Forelimb muscle (tissue), 1 donor: ENCODE data around the gene MTCP1. TPM values are rescaled to one million over a fixed set of nuclear protein-coding genes. Genes with fewer than 3 reads are reported as not detected.

Experiments
- DNase-seq: peaks from one replicate; pipeline ENCODE4 v3.0.0-alpha.2; 2013; ENCODE audit warnings: low read depth
- polyA plus RNA-seq: library from polyadenylated mRNA; unstranded; fragments of 120-200 nt; gene quantifications from one replicate; pipeline ENCODE4 v1.2.1, GENCODE V29; 2013; ENCODE audit not compliant: insufficient read length

The MTCP1 gene
- 16.2 TPM for polyA plus RNA-seq

- DNase-seq: peak; percentile 46
These were observed at the start of gene MTCP1, which contains the start of the genes BRCC3 and CMC4 for GRCh38 chrX:155070975-155071693. Gene MTCP1, minus strand, starts transcription at chrX:155071136. Its CDS starts 5,126 bp downstream, at chrX:155066010. Gene BRCC3, plus strand, starts transcription at chrX:155071508. Its CDS starts 20 bp downstream, at chrX:155071528. Gene CMC4, minus strand, starts transcription at chrX:155071136. Its CDS starts 7,113 bp downstream, at chrX:155064023.

- DNase-seq: no peak
These were observed 44.4 kb upstream of the MTCP1 start for GRCh38 chrX:155115174-155115819.

GRCh38 chrX:155113097-155113496, 42.2 kb upstream of the MTCP1 start:
- DNase-seq: no peak

GRCh38 chrX:155112171-155112570, 41.2 kb upstream of the MTCP1 start:
- no peak for DNase-seq

GRCh38 chrX:155108427-155108826, 37.5 kb upstream of the MTCP1 start:
- DNase-seq: no peak

- no peak for DNase-seq
These were observed 35.0 kb upstream of the MTCP1 start for GRCh38 chrX:155105919-155106318.

- no peak for DNase-seq
These were observed 23.6 kb upstream of the MTCP1 start for GRCh38 chrX:155094468-155095061.

GRCh38 chrX:155086961-155087735, 16.2 kb upstream of the MTCP1 start:
- DNase-seq: no peak

GRCh38 chrX:155086202-155086840, 15.4 kb upstream of the MTCP1 start:
- DNase-seq: no peak

GRCh38 chrX:155071694-155072280, 851 bp upstream of the MTCP1 start:
- no peak for DNase-seq

GRCh38 chrX:155070663-155070974, 317 bp downstream of the MTCP1 start:
- DNase-seq: no peak

GRCh38 chrX:155070038-155070437, 898 bp downstream of the MTCP1 start:
- DNase-seq: no peak

- DNase-seq: no peak
These were observed 1.5 kb downstream of the MTCP1 start for GRCh38 chrX:155069414-155069813.

GRCh38 chrX:155068165-155068564, 2.8 kb downstream of the MTCP1 start:
- no peak for DNase-seq

GRCh38 chrX:155065035-155065734, 5.8 kb downstream of the MTCP1 start:
- DNase-seq: no peak

- DNase-seq: no peak
These were observed 9.2 kb downstream of the MTCP1 start for GRCh38 chrX:155061760-155062159.

- DNase-seq: no peak
These were observed 13.8 kb downstream of the MTCP1 start for GRCh38 chrX:155056877-155057792.

- DNase-seq: no peak
These were observed 14.5 kb downstream of the MTCP1 start for GRCh38 chrX:155056471-155056870.

GRCh38 chrX:155055494-155055893, 15.4 kb downstream of the MTCP1 start:
- DNase-seq: no peak
